ENCODE results near the gene NENF.

The NENF gene

GRCh38 chr1:212432272-212432660, 454 bp upstream of the NENF start:
- DNase-seq, result no peak

- no peak for DNase-seq
Measured at GRCh38 chr1:212433577-212434462, 1.1 kb downstream of the NENF start.

GRCh38 chr1:212434992-212435391, 2.3 kb downstream of the NENF start:
- DNase-seq, result no peak

GRCh38 chr1:212437179-212437798, 4.6 kb downstream of the NENF start:
- DNase-seq, result no peak

- no peak for DNase-seq
Measured at GRCh38 chr1:212438831-212439237, 6.1 kb downstream of the NENF start.

- no peak for DNase-seq
Measured at GRCh38 chr1:212440419-212440818, 7.7 kb downstream of the NENF start.

GRCh38 chr1:212442408-212442807, 9.7 kb downstream of the NENF start:
- DNase-seq, result no peak

GRCh38 chr1:212446333-212446732, 13.6 kb downstream of the NENF start:
- DNase-seq, result no peak

- DNase-seq, result no peak
Measured at GRCh38 chr1:212447478-212447877, 14.8 kb downstream of the NENF start.

- DNase-seq, result no peak
Measured at GRCh38 chr1:212450331-212450881, 17.7 kb downstream of the NENF start.

GRCh38 chr1:212451416-212452322, 18.9 kb downstream of the NENF start:
- DNase-seq, result no peak

GRCh38 chr1:212452323-212453155, 19.8 kb downstream of the NENF start:
- no peak for DNase-seq

GRCh38 chr1:212453156-212453857, 20.6 kb downstream of the NENF start:
- no peak for DNase-seq

GRCh38 chr1:212454741-212455140, 22.0 kb downstream of the NENF start:
- no peak for DNase-seq

- no peak for DNase-seq
Measured at GRCh38 chr1:212455401-212455800, 22.7 kb downstream of the NENF start.

- peak; percentile 31 to 74 for DNase-seq
Measured at GRCh38 chr1:212455803-212456528, 23.2 kb downstream of the NENF start.

GRCh38 chr1:212457740-212458338, 25.1 kb downstream of the NENF start:
- DNase-seq, result peak in 1 of 2 experiments; percentile 31

- DNase-seq, result no peak
Measured at GRCh38 chr1:212458817-212459216, 26.1 kb downstream of the NENF start.

- DNase-seq, result no peak
Measured at GRCh38 chr1:212459656-212460055, 26.9 kb downstream of the NENF start.

GRCh38 chr1:212460376-212460775, 27.7 kb downstream of the NENF start:
- DNase-seq, result no peak

Data from NCI-H1930 (cell line).